Measurements from ENCODE around the gene KCNC3. TPM values are rescaled to one million over a fixed set of nuclear protein-coding genes. Genes with fewer than 3 reads are reported as not detected.
A peak's percentile ranks its signal among the peaks of the same experiment; 100 is the strongest.

Gene KCNC3
- total RNA-seq, 1 experiment from 2014 or later, result 17.3 TPM

DNA sequence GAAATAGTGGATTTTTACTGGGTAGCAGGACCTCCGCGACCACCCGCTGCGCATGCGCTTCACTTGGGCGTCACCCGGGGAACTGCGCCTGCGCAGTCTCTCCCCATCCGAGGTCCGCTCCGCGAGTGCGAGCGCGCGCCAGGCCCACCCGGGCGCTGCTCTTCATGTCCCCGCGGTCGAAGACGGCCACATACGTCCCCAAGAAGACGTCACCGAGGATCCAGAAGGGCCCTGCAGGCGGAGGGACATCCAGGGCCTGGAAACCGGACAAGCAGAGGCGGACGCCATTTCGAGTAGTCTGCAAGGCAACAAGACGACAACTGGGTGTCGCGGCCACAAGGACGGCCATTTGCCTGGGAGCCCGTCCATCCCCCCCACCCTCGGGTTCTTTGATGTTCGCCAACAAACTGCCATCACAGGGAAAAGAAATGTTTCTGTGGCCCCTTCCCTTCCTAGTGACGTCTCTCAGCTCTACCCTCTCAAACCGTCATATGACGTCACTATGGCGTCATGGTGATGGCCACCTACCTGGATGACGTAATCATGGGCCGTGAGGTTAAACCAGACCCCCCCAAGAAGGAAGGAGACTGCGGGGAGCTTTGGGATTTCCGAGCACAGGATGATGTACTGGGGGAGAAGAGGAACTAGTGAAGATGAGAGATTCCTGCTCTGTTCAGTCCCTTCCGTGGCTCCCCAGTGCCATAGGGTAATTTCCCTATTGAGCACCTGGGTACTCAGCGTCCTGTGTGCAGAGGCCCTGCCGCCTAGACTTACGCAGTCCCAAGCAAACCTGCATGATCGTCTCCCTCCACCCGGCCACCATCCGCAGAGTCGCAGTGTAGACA is 29.5 kb upstream of the KCNC3 start:
- Mint-ChIP-seq H3K4me3 (no peak overlapping the region), H3K4me1 (peaks cover 11 to 19% of the 10 kb centered on the region in 2 experiments), H3K9me3 (no peaks in the 10 kb centered on the region; a peak in 2 of 5 replicates), H3K27me3 (ENCODE audit: low read depth) (peaks cover 12% of the 10 kb centered on the region), H3K36me3 (ENCODE audit: insufficient read depth in 1 of 3, low read depth in 3 of 3) (peaks cover 0 to 8% (median 6%) of the 10 kb centered on the region in 3 experiments; a peak in 4 of 7 replicates), H3K27ac (peak overlapping the region in 1 of 3 experiments; percentile 57; a peak in 1 of 7 replicates)
- no peak overlapping the region for H2BK12ac ChIP-seq (ENCODE audit: insufficient read length, low read depth, low read length)
- no peak overlapping the region for H2BK5ac ChIP-seq (ENCODE audit: insufficient read length, low read length)
- no peak overlapping the region for H3K23ac ChIP-seq (ENCODE audit: insufficient read length, low read depth, low read length)
- H3T11ph ChIP-seq (ENCODE audit: low read length), result no peak overlapping the region
- no peak overlapping the region; the same call in 1 of the 2 replicates for H3K14ac ChIP-seq (ENCODE audit: insufficient read depth, low read length)
- H3K4me1 ChIP-seq (ENCODE audit: insufficient read depth, low read length), result peaks cover 2% of the 10 kb centered on the region; the same call in 1 of the 2 replicates
- H3K9ac ChIP-seq (ENCODE audit: extremely low read depth, insufficient read length, low read length), result no peak overlapping the region
- WGBS (ENCODE audit: extremely low coverage, insufficient read length, low lambda C conversion rate), result no CpG with 5 or more reads among the region's 54 CpGs
- H2BK15ac ChIP-seq (ENCODE audit: low read depth, low read length), result no peak overlapping the region
- H3K27me3 ChIP-seq (ENCODE audit: insufficient read depth, low read length), result no peaks in the 10 kb centered on the region
- H3K4ac ChIP-seq (ENCODE audit: low read depth, low read length), result no peak overlapping the region
- H3K79me2 ChIP-seq (ENCODE audit: insufficient read depth, low read length), result no peaks in the 10 kb centered on the region
- no peaks in the 10 kb centered on the region for H4K20me1 ChIP-seq (ENCODE audit: control insufficient read depth, insufficient read depth, insufficient read length)
- no peak overlapping the region for H2AK5ac ChIP-seq (ENCODE audit: insufficient read length, low read length)
- H4K8ac ChIP-seq (replicated peaks; ENCODE audit: insufficient read length, low read depth, low read length), result no peak overlapping the region
- H4K91ac ChIP-seq (ENCODE audit: insufficient read length, low read depth, low read length), result no peak overlapping the region
- TF ChIP-seq, protein P1, sequence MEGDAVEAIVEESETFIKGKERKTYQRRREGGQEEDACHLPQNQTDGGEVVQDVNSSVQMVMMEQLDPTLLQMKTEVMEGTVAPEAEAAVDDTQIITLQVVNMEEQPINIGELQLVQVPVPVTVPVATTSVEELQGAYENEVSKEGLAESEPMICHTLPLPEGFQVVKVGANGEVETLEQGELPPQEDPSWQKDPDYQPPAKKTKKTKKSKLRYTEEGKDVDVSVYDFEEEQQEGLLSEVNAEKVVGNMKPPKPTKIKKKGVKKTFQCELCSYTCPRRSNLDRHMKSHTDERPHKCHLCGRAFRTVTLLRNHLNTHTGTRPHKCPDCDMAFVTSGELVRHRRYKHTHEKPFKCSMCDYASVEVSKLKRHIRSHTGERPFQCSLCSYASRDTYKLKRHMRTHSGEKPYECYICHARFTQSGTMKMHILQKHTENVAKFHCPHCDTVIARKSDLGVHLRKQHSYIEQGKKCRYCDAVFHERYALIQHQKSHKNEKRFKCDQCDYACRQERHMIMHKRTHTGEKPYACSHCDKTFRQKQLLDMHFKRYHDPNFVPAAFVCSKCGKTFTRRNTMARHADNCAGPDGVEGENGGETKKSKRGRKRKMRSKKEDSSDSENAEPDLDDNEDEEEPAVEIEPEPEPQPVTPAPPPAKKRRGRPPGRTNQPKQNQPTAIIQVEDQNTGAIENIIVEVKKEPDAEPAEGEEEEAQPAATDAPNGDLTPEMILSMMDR (conservative IDR thresholded peaks at IDR 0.05), result no peak
- no peak overlapping the region for H2BK120ac ChIP-seq (ENCODE audit: low read depth, low read length, poor library complexity, severe bottlenecking)
- no peak for DNase-seq
- no peaks in the 10 kb centered on the region for H3K9me3 ChIP-seq (ENCODE audit: control insufficient read depth, low read depth, low read length)
- H3K56ac ChIP-seq (ENCODE audit: insufficient read length, low read depth, low read length), result no peak overlapping the region
- H2AFZ ChIP-seq (ENCODE audit: low read length), result no peak overlapping the region
- H3K27ac ChIP-seq (ENCODE audit: insufficient read length, low read depth, low read length), result no peak overlapping the region
- H3K18ac ChIP-seq (ENCODE audit: insufficient read length, low read depth, low read length), result no peak overlapping the region
- no peak overlapping the region for H3K4me2 ChIP-seq (ENCODE audit: insufficient read depth, insufficient read length, low read length)
- H2BK20ac ChIP-seq (ENCODE audit: low read depth, low read length, poor library complexity, severe bottlenecking), result no peak overlapping the region
- no peaks in the 10 kb centered on the region for H3K23me2 ChIP-seq (ENCODE audit: insufficient read length, low read depth, low read length, poor library complexity, severe bottlenecking)
- H4K5ac ChIP-seq (ENCODE audit: insufficient read length, low read depth, low read length), result no peak overlapping the region
- no peaks in the 10 kb centered on the region for H3K79me1 ChIP-seq (ENCODE audit: insufficient read depth, low read depth, low read length, poor library complexity, severe bottlenecking)
